DLD1 (cell line): Measurements from ENCODE around the gene COL25A1.
"Not testable (repeated sequence)": the region's sequence is repeated elsewhere in the genome, so short reads cannot be mapped to it uniquely, and the experiment has no call there.

Source experiments
- in situ Hi-C: cut with HindIII; loops from 2 replicates; pipeline ENCODE4 v1.10.0; 2017; ENCODE audit warnings: low sequenced_read_pairs

Gene COL25A1

DNA sequence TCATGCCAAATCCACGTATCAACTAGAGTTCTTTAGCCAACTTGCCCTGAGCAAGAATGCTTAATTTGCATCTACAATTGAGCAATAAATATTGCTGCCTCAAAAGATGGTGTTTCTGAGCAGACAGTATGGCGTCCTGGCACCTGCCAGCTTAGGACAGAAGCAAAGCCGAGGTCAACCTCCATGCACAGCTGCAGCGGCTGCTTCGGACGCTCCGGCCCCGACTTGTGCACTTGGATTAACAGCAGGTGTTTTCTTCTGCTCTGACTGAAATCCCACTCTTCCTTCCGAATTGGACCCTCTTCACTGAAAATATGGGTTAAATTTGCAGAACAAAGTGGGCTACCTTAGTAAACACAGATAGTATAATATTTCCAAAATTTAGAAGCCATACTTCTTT is 324.4 kb downstream of the COL25A1 start:
- in situ Hi-C loops, result no loop called here

DNA sequence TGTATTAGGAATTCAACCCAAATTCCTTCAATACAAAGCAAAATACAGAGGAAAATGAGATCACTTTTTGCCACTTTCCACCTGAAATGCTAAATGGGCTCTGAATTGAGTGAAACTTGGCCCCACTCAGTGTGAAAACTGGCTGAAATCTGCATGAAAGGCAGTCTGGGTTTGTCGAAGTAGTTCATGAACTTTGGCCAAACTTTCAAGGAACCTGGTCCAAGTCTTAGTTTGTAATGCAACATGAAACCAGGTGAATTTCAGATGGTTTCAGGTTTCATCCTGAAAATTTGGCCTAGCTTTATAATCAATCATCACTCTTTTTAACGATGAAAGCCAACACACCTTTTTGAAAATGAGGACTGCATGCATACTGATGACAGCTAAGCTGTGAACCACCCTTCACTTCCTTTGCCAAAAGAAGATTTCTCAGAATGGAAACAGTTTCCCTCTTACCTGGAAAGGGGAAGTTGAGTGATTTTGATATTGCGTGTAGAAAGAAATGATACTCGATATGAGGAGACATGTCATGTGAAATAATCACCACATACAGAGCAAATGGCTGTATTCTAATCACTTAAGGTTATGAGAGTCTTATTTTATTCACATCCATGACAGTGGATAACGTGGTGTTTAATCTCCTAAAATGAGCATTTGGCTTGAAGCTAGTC is 329.7 kb downstream of the COL25A1 start:
- in situ Hi-C loops, result no loop called here

- in situ Hi-C loops, result no loop called here
Observed at GRCh38 chr4:108971473-108971872, 331.0 kb downstream of the COL25A1 start.

DNA sequence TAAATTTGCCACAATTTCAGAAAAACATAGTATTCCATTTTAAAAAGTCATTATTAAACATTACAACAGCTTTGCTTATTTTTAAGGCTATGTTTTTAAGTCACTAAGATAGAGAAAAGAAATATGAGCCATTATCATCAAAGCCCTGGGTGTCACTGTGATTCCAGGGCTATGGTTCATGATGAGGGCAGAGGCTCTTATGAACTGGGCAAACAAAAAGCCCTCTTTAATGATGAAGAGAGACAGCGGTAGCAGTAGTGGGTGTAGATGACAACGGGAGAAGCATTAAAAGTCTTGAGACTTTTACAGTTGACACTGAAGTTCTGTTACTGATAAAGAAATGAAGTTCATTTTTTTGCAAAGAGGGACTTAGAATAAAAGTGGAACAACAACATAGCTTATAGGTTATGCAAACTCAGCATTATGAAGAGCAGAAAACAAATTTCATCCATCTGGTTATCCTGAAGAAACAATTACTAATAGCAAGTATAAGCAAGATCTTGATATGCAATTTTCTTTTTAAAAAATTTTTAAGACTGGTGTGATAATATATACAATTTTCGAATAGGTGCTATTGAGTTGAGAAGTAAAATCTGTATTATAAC is 336.9 kb downstream of the COL25A1 start:
- in situ Hi-C loops, result no loop called here

GRCh38 chr4:108965016-108965415 is 337.4 kb downstream of the COL25A1 start:
- in situ Hi-C loops, result no loop called here

GRCh38 chr4:108963910-108964309 is 338.5 kb downstream of the COL25A1 start:
- in situ Hi-C loops, result loop anchor here (5.0 kb wide), 1 partner anchor 67 kb away; no protein-coding TSS in a partner anchor

DNA sequence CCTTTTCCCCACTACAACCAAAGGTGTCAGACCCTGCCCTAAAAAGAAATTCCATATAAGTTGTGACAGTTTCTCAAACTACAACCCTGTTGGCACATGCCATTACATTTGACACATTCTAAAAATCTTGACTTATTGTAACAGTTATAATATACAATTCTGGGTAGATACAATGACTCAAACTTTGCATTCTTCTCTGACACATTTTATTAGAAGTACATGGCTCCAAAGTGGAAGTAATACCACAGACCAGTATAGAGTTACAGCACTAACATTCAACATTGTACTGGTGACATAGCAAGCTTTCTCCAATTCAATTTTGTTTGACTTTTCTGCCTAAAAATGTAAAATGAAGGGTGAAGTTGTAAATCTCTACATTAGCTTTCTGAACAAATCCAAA is 343.0 kb downstream of the COL25A1 start:
- in situ Hi-C loops, result no loop called here

GRCh38 chr4:108954880-108955279 is 347.6 kb downstream of the COL25A1 start:
- in situ Hi-C loops, result no loop called here

- in situ Hi-C loops, result no loop called here
Observed at GRCh38 chr4:108953941-108954340, 348.5 kb downstream of the COL25A1 start.

DNA sequence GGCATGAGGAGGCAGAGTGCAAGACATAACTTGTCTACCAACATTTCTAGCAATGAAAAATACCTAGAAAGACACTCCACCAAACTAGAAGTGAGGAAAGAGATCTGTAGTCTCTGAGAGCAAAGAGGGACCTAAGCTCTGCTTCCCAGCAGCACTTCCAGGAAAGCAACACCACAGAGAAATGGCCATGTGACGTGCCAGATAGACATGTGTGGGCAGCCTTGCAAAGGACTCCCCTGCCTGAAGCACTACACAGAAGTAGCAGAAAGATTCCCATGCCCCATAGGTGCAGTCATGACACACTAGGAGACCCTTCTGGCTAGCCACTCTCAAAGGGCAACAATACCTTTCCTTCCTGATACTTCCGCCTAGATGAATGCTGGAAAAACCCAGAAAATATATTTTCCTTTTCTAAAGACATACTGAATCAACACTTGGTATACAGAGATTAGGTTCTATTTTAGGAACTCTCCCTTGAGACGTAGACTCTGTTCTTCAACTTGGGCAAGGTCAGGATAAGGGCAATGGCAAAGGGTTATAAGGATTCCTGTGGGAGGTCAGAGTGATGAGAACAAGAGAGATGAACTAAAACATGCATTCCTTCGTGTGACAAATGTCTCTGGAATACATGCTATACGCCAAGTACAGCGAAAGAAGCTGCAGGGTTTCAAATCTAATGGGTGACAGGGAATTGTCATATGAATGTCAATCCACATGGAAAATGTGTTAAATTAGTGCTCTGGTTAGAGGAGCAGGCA is 352.1 kb downstream of the COL25A1 start:
- in situ Hi-C loops, result no loop called here

GRCh38 chr4:108947526-108947925 is 354.9 kb downstream of the COL25A1 start:
- in situ Hi-C loops, result no loop called here

- in situ Hi-C loops, result no loop called here
Observed at GRCh38 chr4:108946237-108946636, 356.2 kb downstream of the COL25A1 start.

DNA sequence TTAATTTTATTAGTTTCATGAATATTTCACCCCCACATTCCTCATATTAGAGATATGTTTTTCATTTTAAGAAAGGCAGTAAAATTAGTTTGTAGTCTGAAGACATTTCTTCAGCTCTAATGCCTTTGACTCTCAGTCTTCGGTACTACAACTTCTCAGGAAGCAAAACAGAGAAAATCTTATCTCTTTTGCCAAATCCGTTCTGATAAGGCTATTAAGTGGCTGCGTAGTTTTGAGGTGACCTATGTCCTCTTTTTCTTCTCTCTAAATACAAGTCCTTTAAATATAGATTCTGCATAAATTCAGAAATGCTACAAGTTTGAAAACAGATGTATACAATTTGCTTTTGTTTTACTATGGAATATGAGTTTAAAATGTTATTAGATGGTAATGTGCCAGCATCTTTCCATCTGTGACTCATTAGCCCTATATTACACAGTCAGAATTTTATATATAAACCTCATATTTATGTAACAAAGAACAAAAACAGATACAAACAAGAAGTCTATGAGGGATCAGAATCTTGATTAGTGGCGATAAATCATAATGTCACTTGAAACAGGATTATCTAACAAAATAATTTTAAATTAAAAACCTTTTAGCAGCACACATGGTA is 358.4 kb downstream of the COL25A1 start:
- in situ Hi-C loops, result no loop called here

DNA sequence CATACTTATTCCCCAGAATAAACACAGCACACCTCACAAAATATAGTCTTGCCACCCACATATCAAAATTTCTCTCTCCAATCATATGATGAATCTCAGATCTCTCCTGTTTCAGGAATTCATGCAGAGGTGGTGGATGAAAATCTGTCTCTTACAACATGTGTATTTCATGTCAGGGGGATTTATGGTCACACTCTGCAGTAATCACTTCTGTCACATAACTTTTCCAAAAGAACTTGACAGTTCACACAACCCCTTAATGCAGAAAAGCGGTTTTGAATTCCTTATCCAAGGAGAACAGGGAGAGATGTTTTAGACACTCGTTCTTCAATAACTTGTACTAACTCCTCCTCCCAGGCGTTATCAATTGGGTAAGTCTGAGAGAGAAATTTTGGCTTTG is 359.1 kb downstream of the COL25A1 start:
- in situ Hi-C loops, result no loop called here

DNA sequence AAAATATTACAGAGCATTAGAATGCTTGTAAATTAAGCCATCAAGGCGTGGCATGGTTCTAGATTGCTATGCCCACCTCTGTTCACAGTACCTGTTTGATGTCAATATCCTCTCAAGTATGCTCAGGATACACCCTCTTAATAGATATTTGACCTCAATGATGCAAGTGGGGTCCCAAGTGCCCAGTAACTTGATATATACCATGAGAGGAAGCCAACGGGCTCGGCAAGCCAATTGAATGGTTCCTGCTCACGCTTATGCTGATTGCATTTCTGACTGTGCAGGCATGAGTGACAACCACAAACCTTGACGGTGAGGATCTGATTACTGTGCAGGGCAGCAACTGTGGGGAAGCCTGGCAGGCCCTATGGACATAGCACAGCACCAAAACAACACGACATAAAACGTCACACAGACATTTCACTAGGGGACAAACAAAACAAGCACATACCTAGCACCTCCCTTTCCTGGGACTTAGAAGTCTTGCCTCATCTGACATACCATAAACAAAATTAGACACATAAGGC is 360.5 kb downstream of the COL25A1 start:
- in situ Hi-C loops, result no loop called here

GRCh38 chr4:108940634-108941033 is 361.8 kb downstream of the COL25A1 start:
- in situ Hi-C loops, result no loop called here

GRCh38 chr4:108940149-108940548 is 362.3 kb downstream of the COL25A1 start:
- in situ Hi-C loops, result no loop called here

DNA sequence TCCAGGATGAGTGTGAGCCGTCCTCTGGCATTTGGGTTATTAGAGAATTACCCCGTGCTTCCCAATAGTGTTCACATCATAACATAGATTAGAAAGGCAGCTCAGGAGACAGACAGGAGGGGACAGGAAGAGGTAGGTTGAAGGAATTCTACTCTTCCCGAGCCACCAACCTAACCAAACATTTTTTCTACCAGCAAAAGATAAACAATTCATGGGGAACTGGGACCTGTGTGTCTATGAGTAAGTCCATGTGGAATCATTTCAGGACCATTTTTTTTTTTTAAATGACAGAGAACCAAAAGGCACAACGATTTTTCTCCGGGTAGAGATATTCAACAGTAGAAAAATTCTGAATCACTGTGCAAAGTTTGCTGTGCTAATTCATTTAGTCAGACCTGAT is 365.4 kb downstream of the COL25A1 start:
- in situ Hi-C loops, result no loop called here

DNA sequence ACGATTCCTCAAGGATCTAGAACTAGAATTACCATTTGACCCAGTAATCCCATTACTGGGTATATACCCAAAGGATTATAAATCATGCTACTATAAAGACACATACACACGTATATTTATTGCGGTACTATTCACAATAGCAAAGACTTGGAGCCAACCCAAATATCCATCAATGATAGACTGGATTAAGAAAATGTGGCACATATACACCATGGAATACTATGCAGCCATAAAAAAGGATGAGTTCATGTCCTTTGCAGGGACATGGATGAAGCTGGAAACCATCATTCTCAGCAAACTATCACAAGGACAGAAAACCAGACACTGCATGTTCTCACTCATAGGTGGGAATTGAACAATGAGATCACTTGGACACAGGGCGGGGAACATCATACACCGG is 368.5 kb downstream of the COL25A1 start:
- in situ Hi-C loops, result not testable (repeated sequence)

GRCh38 chr4:108933046-108933445 is 369.4 kb downstream of the COL25A1 start:
- in situ Hi-C loops, result no loop called here

DNA sequence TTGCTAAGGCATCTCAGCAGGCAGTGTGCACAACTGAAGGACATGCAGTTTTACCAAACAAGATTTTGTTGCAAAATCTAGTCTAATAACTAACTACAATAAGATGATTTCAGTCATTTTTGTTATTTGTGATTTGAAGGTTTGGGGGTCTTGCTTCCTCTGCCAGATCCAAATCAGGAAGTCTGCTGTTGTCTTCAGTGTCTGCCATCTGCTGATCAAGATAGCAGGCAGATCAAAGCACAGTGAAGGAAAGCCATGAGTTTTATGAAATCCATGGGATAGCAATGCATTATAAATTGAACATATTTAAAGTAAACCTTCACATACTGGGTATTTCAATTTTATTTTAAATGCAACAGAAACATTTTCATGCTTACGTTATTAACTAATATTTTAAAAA is 370.5 kb downstream of the COL25A1 start:
- in situ Hi-C loops, result no loop called here
